GM21717 (cell line): ENCODE results near the gene C19orf85.

Experiments used
- ATAC-seq: cut with Tn5 transposase; IDR thresholded peaks from one replicate; pipeline ENCODE4 v1.9.1; 2021; ENCODE audit warnings: mild to moderate bottlenecking, moderate library complexity; ENCODE audit not compliant: unreplicated experiment

C19orf85 gene

DNA sequence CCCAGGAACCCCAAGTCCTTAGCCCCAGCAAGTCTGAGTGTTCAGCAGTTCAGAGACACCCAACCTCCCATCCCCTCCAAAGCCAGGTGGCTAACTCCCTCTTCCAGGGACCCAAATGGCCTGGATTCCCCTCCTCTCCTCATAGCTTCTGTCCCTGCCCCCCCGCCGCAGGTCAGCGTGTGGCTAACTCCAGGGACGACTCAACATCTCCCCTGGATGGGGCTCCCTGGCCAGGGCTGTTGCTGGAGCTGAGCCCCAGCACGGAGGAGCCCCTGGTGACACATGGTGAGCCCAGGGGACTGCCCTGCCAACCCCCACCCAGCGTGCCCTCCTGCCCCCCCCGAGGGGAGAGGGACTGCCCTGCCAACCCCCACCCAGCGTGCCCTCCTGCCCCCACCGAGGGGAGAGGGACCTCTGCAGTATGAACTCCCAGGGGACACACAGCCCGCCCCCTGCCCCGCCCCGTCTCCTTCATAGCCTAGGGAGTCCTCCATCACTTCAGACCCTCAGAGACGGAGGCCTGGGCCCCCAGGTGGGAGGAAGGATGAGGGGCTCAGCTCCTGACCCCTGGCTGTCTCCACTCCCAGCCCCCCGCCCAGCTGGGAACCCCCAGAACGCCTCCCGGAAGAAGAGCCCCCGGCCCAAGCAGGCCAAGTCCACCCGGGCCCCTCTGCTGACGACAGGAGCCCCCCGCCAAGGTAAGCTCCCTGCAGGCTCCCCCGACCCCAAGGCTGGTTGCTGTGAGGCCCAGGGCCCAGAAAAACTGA, 25.3 kb upstream of the C19orf85 start:
- no peak for ATAC-seq

DNA sequence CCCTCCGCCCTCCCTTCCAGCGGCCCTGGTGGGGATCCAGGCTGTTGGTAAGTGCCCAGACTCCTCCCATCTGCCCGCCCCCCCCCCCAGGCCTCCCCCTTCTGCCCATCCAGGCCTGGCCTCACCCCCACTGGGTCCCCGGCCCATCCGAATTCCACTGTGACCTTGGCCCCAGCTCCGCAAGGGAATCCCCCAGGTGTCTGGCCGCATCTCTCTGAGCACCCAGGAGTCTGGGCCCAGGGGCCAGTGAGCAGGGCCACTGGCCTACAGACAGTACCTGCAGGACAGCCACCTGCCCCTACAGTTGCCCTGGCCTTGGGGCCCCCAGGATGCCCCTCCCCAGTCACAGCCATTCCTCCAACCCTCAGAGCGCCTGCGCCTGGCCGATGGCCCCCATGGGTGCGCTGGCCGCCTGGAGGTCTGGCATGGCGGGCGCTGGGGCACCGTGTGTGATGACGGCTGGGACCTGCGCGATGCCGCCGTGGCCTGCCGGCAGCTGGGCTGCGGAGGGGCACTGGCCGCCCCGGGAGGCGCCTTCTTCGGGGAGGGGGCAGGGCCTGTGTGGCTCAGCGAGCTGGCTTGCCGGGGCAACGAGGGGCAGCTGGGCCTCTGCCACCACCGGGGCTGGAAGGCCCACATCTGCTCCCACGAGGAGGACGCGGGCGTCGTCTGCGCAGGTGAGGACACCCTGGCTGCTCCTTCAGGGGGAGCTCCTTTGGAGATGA, 24.6 kb upstream of the C19orf85 start:
- ATAC-seq, result no peak

DNA sequence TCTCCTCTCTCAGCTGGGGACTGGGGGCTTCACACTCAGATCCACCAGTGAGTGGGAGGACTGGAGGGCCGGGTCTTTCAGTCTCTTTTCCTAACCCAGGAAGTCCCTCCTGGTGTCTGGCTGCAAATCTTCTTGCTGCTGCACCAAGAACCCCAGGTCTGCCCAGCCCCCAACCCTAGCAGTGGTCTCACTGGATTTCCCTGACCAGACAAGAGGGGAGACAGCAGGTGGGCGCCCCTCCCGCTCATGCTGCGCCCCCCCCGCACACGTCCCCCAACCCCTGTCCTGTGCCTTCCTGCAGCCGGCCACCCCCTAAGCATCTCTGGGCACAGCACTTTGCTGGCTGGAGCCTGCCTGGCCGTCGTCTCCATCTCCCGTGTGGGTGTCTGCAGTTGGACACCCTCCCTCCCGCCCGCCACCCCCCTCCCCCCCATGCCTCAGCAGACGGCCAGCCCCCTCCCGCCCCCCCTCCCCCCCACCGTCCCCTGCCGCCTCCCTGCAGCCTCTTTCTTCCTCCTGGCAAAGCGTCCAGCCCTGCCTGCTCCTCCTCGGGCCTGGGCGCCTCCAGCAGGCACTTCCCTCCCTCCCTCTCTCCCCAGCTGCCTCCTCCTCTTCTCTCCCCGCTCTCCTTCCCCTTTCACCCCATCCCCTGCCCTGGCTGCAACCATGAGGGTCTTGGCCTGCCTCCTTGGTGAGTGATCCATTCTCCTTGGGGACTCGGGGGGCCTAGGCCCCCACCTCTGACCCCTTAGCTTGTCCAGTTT, 23.6 kb upstream of the C19orf85 start, which contains the start of gene SSC5D:
Gene SSC5D, plus strand, starts transcription at position 513 of the 764 bp plus-strand sequence. Its CDS starts 154 bp downstream, at position 667.
- ATAC-seq, result no peak

DNA sequence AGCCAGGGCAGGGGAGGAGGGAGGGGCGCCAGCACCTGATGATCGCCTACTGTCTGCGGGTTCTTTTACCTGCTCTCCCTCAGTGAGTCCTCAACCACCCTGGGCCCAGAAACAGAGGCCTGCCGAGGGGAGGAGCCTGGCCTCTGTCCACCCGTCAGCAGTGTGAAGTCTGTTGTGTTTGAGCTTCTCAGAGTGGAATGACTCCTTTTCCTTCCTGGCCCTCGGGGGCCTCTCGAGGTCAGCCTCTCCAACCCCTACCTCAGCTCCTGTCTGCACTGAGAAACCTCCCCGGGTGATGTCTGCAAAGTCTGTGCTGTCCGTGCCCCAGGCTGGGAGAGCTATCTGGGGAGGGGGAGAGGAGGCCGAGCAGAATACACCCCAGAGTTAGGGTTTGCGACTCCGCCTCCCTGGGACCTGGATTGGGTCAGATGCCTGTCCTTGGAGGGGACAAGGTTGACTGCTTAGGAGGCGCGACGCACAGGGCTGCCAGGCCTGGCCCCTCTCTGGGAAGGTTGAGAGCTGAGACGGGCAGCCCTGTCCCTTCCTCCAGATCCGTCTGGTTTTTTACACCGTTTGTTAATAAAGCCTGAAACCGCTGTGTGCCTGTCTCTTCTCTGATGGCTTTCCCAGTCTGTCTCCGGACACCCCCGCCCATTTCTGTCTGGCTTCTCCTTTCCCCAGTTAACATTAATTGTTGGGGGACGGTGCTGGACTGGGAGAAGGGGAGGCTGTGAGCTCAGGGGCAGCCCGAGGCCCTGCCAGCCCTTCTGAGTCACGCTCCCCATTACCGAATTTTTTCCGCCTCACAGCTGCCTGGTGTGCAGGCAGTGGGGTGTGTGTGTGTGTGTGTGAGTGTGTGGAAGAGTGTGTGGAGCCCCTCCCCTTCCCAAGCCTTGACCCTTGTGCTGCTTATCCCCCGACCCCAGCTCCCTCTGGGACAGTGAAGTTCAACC, 22.7 kb upstream of the C19orf85 start:
- no peak for ATAC-seq

DNA sequence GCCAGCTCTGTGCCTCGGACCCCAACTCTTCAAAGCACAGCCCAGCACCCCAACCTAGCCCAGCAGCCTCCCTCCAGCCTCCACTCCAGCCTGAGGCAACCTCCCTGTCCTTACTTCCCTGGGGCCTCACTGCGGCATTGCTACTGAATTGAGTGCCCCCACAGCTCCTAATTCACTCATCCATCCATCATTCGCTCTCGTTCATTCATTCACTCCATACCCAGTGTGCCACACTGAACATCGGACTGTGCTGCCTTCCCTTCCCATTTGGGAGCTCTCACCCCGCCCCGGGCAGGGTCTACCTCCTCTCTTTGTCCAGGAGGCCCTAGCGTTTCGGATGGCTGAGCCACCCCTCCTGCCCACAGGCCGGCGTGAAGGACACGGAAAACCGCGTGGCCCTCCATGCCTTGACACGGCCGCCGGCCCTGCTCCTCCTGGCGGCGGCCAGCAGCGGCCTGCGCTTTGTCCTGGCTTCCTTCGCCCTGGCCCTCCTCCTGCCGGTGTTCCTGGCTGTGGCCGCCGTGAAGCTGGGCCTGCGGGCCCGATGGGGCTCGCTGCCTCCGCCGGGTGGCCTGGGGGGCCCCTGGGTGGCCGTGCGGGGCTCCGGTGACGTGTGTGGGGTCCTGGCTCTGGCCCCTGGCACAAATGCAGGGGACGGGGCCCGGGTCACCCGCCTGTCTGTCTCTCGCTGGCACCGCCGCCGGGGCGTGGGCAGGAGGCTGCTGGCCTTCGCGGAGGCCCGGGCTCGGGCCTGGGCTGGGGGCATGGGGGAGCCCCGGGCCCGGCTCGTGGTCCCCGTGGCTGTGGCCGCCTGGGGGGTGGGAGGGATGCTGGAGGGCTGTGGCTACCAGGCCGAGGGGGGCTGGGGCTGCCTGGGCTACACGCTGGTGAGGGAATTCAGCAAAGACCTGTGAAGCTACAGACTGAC, 21.8 kb upstream of the C19orf85 start:
- ATAC-seq, result no peak

DNA sequence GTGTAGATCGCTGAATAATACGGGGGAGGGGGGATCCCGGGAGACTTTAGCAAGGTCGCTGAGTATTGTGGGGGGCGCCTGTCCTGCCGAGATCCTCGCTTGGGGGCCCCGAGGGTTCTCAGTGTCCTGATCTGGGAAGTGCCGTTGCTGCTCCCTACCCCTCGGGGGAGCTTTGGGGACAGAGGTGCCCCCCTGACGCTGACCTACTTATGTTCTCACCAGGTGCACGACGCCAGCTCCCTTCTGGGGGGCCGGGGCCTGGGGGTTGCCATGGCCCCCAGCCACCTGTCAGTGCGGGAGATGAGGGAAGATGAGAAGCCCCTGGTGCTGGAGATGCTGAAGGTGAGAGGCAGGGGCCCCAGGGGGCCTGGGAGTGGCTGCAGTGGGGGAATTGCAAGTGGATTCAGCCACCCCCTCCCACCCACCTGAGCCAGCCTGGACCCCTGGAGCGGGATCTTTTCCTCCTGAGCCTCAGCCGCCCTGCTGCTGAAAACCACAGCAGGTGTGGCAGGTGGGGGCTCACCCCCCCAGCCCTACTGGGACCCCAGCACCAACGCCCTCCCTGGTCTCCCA, 21.0 kb upstream of the C19orf85 start:
- no peak for ATAC-seq

DNA sequence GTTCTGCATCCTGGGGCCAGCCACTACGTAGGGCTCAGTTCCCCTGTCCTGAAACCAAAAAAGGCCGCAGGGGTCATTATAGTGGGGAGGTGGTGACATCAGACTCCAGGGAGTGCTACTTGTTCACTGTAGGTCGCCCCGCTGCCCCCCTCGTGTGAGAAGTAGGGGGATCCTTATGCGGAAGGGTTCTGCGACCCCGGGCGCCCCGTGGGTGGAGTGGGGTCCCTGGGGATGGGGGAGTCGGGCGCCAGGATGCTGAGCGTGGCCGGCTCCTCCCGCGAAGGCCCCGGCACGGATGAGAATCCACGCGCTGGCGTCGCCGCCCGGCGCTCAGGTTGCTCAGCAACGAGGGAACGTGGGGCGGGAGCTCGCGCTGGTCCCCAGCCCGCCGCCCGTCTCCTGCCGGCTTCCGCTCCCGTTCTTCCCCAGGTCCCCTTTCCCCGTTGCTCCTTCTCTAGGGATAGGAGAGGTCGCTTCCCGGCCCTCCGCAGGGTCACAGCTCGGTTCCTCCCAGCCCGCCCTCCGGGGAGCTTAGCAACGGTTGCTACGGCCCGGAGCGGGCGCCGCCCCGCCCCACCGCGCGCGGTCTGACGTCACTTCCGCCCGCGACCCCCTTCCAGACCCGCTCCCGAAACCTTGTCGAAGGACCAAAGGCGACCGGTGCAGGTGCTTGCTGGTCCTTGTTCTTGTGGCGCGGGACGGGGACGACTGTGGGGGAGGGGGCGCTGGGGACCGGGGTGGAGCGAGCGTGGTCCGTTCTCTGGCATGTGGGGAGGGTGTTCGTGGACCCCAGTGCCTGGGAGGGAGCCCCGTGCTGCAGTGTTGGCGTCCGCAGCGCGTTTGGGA, 20.3 kb upstream of the C19orf85 start, which contains the start of gene NAT14:
Gene NAT14, plus strand, starts transcription at position 596 of the 846 bp plus-strand sequence. CDS start 521 bp downstream, outside the sequence.
- ATAC-seq, result no peak

DNA sequence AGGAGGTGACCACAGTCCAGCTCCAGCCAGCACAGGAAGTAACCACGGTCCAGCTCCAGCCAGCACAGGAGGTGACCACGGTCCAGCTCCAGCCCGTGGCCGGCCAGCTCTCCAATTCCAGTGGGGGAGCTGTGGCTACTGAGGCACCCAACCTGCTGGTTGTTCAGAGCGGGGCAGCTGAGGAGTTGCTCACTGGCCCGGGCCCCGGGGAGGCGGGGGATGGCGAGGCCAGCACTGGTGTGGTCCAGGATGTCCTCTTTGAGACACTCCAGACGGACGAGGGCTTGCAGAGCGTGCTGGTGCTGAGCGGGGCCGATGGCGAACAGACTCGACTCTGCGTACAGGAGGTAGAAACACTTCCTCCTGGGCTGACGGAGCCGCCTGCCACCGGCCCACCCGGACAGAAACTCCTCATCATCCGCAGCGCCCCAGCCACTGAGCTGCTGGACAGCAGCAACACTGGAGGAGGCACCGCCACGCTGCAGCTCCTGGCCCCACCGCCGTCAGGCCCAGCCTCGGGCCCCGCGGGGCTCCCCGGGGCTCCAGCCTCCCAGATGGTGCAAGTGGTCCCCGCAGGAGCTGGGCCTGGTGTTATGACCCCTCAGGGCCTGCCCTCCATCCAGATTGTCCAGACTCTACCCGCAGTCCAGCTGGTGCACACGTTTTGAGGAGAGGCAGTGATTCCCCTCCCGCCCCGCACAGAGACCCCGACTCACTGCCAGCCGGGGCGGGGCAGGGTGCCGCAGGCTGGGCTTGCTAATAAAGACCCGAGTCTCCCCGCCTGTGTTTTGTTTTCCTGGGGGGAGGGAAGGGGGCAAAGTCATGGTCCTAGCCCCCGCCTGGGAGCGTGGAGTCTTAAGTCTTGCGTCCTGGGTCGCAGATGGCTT, 19.4 kb upstream of the C19orf85 start:
- ATAC-seq, result no peak

DNA sequence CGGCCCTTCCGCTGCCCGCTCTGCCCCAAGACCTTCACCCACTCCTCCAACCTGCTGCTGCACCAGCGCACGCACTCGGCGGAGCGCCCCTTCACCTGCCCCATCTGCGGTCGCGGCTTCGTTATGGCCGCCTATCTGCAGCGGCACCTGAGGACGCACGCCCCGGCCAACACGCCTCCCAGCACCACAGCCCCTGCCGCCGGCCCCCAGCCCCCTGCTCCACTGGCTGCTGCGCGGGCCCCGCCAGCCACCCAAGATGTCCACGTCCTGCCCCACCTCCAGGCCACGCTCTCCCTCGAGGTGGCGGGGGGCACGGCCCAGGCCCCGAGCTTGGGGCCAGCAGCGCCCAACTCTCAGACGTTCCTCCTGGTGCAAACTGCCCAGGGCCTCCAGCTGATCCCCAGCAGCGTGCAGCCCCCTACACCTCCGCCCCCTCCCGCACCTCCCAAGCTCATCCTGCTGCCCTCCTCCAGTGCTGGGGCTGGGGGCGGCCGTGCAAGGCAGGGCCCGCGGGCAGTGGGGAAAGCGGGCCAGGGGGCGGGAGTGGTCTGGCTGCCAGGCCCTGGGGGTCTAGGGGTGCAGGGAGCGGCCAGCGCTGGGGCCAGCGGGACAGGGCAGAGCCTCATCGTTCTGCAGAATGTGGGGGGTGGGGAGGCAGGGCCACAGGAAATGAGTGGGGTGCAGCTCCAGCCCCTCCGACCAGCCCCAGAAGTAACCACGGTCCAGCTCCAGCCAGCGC, 18.6 kb upstream of the C19orf85 start:
- no peak for ATAC-seq

DNA sequence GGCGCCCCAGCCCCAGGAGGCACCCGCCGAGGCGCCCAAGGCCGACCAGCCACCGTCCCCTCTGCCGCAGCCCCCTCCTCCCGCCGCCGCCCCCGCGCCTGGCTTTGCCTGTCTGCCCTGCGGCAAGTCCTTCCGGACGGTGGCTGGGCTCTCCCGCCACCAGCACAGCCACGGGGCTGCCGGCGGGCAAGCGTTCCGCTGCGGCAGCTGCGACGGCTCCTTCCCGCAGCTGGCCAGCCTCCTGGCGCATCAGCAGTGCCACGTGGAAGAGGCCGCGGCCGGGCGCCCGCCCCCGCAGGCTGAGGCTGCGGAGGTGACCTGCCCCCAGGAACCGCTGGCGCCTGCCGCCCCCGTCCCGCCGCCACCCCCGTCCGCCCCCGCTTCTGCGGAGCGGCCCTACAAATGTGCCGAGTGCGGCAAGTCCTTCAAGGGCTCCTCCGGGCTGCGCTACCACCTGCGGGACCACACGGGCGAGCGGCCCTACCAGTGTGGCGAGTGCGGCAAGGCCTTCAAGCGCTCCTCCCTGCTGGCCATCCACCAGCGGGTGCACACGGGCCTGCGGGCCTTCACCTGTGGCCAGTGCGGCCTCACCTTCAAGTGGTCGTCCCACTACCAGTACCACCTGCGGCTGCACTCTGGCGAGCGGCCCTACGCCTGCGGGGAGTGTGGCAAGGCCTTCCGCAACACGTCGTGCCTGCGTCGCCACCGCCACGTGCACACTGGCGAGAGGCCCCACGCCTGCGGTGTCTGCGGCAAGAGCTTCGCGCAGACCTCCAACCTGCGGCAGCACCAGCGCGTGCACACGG, 17.8 kb upstream of the C19orf85 start:
- no peak for ATAC-seq

DNA sequence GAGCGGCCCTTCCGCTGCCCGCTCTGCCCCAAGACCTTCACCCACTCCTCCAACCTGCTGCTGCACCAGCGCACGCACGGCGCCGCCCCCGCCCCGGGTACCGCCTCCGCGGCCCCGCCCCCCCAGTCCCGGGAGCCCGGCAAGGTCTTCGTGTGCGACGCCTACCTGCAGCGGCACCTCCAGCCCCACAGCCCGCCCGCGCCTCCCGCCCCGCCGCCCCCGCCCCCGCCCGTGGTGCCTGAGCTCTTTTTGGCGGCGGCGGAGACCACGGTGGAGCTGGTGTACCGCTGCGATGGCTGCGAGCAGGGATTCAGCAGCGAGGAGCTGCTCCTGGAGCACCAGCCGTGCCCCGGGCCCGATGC, 17.2 kb upstream of the C19orf85 start:
- no peak for ATAC-seq

DNA sequence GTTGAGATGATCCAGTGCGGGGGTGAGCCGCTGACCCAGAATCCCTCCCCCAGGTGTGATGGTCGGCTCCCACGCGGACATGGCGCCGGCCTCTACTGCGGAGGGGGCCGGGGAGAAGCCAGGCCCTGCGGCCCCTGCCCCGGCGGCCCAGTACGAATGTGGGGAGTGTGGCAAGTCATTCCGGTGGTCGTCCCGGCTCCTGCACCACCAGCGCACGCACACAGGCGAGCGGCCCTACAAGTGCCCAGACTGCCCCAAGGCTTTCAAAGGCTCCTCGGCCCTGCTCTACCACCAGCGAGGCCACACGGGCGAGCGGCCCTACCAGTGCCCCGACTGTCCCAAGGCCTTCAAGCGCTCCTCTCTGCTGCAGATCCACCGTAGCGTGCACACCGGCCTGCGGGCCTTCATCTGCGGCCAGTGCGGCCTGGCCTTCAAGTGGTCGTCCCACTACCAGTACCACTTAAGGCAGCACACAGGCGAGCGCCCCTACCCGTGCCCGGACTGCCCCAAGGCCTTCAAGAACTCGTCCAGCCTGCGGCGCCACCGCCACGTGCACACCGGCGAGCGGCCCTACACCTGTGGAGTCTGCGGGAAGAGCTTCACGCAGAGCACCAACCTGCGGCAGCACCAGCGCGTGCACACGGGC, 16.7 kb upstream of the C19orf85 start:
- no peak for ATAC-seq

DNA sequence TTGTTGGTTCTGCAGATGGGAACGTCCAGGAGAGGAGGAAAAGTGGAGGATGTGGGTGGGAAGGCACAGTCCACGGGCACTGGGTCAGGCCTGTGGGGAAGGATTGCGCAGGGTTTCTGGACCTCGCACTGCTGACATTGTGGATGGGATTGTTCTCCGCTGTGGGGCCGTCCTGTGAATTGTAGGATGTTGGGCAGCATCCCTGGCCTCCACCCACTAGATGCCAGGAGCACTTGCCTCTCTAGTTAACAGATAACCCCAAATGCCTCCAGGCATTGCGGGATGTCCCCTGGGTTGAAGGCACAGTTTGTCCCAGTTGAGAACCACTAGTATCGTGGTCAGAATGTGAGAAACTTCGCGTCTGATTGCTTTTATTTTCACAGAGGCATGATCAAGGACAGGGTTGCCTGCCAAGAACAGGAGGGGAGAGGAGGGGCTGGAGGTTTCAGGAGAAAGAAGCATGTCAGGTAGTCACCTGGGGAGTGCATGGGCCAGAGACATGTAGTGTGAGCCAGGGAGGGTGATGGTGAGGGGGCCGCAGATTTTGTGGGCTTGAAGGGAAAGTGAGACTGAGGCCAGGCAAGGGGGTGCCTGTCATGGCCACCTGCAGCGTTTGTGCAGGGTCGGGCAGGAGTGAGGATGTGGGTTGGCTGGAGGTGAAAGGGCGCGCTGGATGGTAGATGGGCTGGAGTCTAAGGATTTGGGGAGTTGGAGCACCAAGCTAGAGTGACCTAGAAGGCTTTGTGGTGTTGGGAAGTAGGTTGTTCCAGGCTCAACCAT, 15.1 kb upstream of the C19orf85 start:
- ATAC-seq, result no peak

DNA sequence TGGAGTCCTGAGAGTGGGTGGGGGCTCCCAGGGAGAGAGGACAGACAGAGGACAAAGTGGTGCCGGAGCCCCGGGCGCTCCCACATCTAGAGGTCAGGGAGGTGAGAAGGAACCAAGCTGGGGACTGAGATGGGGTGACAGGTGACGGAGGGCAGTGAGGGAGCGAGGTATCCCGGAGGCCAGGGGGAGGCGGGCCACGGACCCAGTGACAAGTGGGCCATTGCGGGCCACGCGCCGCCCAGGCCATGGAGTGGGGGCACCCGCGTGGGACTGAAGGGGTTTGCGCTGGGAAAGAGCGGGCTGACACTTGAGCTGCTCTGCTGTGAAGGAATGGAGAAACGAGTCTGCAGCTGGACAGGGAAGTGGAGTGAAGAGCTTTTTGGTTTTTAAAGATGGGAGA, 14.5 kb upstream of the C19orf85 start:
- no peak for ATAC-seq
